Glomerular visceral epithelial cell (primary cell): ENCODE data around the gene DOP1B.
A peak's percentile ranks its signal among the peaks of the same experiment; 100 is the strongest.
"Not testable (repeated sequence)": the region's sequence is repeated elsewhere in the genome, so short reads cannot be mapped to it uniquely, and the experiment has no call there.

ENCODE experiments used
- DNase-seq: peaks from one replicate; pipeline ENCODE4 v3.0.0-alpha.2; 2016; ENCODE audit errors: extremely low spot score

Gene DOP1B

GRCh38 chr21:36156815-36157670, at the start of gene DOP1B:
Gene DOP1B (plus strand): TSS chr21:36156824. CDS start chr21:36164734, 7,910 bp downstream.
- peak; percentile 35 for DNase-seq

GRCh38 chr21:36109868-36110267, 46.8 kb upstream of the DOP1B start:
- DNase-seq: no peak

- DNase-seq: no peak
Measured at GRCh38 chr21:36111238-36111637, 45.4 kb upstream of the DOP1B start.

GRCh38 chr21:36113647-36114428, 42.8 kb upstream of the DOP1B start:
- DNase-seq: no peak

- no peak for DNase-seq
Measured at GRCh38 chr21:36115138-36115730, 41.4 kb upstream of the DOP1B start.

GRCh38 chr21:36117286-36117741, 39.3 kb upstream of the DOP1B start:
- DNase-seq: no peak

- DNase-seq: no peak
Measured at GRCh38 chr21:36120304-36120888, 36.2 kb upstream of the DOP1B start.

- no peak for DNase-seq
Measured at GRCh38 chr21:36122977-36123376, 33.6 kb upstream of the DOP1B start.

- no peak for DNase-seq
Measured at GRCh38 chr21:36124395-36124794, 32.2 kb upstream of the DOP1B start.

- DNase-seq: peak; percentile 53
Measured at GRCh38 chr21:36125512-36126207, 31.0 kb upstream of the DOP1B start.

GRCh38 chr21:36126208-36126565, 30.4 kb upstream of the DOP1B start:
- DNase-seq: no peak

- no peak for DNase-seq
Measured at GRCh38 chr21:36126621-36127110, 30.0 kb upstream of the DOP1B start.

- no peak for DNase-seq
Measured at GRCh38 chr21:36127250-36127904, 29.2 kb upstream of the DOP1B start.

- DNase-seq: no peak
Measured at GRCh38 chr21:36127977-36128376, 28.6 kb upstream of the DOP1B start.

GRCh38 chr21:36129219-36129618, 27.4 kb upstream of the DOP1B start:
- DNase-seq: no peak

- DNase-seq: not testable (repeated sequence)
Measured at GRCh38 chr21:36130414-36130762, 26.2 kb upstream of the DOP1B start.

GRCh38 chr21:36130839-36131238, 25.8 kb upstream of the DOP1B start:
- DNase-seq: not testable (repeated sequence)

GRCh38 chr21:36132696-36133095, 23.9 kb upstream of the DOP1B start:
- no peak for DNase-seq

GRCh38 chr21:36134803-36135390, 21.7 kb upstream of the DOP1B start, which contains the start of gene CBR3:
Gene CBR3 (plus strand): TSS chr21:36135079. CDS start chr21:36135193, 114 bp downstream.
- DNase-seq: peak; percentile 74

- peak; percentile 68 for DNase-seq
Measured at GRCh38 chr21:36135391-36136102, 21.1 kb upstream of the DOP1B start.
